ENCODE results near the gene FAM234A. TPM values are rescaled to one million over a fixed set of nuclear protein-coding genes. Genes with fewer than 3 reads are reported as not detected.

The FAM234A gene
- total RNA-seq, 2 experiments from 2014 or later = 26.9 to 31.5 TPM

DNA sequence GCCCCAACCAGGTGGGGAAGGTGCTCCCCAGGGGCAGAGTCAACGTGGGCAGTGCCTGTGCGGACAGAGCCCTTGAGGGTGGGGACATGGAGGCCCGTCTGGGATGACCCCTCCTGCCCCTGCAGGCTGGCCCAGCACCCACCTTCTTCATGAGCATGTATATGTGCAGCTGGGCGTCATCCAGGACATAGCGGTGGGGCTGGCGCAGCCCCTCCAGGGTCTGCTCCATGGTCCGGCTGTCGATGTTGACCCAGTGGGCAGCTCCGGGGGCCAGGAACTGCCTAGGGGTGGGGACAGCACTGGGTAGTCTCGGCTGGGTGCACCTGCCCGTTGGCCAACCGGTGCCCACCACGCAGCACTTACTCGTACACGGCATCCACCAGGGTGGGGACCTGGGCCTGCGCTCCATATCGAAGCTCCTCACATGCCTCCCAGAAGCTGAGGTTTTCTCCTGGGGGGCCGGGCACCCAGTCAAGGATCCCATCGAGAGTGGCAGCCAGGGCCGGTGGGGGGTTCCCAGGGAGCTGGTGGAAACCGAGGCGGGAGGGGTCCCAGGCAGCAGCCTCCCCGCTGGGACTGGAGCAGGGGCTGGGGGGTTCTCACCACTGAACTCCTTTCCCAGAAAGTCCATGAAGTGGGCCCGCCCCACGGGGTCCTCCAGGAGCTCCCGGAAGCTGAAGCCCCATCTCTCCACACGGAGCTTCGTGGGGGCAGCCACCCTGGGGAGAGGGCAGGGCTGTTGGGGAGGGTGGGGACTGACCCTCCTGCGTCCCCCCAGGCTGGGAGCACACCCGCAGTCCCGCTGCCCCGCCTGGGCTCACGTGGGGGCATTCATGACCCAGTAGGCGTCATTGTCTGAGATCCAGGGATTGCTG is 36.0 kb downstream of the FAM234A start:
- H3K9me3 Mint-ChIP-seq = peaks cover 3% of the 10 kb centered on the region
- peaks cover 6% of the 10 kb centered on the region for H3K4me1 Mint-ChIP-seq
- no peak overlapping the region for H3K27ac Mint-ChIP-seq
- POLR2A ChIA-PET = no interaction called here
- CTCF ChIA-PET = no interaction called here
- DNase-seq = no peak
- H3K36me3 Mint-ChIP-seq (ENCODE audit: low read depth) = no peaks in the 10 kb centered on the region
- H3K27me3 Mint-ChIP-seq = peaks cover 8% of the 10 kb centered on the region
- H3K4me3 Mint-ChIP-seq = no peak overlapping the region

DNA sequence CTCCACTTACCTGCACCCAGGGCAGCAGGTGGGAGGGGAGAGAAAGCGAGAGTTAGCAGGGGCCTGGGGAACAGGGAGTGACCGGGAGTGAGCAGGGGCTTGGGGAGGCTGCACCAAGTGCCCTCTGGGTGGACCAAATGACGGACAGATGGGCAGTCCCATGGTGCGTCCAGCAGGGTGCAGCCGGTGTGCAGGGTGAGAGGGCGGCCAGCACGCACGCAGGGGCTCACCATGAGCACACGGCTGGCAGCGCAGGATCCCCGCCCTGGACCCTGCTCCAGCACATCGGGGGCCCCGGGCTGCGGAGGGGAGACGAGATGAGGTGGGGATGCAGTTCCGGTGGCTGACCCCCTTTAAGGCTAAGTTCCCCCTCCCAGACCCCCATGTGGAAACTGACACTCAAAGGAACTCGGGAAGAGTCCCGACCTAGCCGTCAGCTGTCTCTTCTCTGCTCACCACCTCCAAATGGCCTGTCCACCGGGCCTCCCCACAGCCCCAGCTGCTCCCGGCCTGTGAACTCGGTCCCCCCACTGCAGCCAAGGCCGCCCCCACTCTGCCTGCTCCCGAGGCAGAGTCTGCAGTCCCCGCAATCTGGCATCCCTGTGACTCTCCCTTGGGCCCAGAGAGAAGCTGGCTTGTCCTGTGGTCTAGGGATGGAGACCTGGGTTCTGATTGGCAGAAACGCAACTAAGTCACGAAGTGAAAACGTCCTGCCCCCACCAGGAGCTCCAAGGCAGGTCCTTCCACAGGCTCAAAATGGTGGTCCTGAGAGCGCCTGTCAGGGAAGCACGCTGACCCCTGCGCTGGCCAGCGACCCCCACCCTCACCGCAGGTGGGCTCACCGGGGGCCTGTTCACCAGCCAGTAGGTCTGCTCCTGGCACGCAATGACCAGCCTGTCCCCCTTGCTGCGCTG is 38.3 kb downstream of the FAM234A start:
- no peak for DNase-seq
- H3K36me3 Mint-ChIP-seq (ENCODE audit: low read depth) = no peaks in the 10 kb centered on the region
- H3K4me1 Mint-ChIP-seq = peaks cover 4% of the 10 kb centered on the region
- H3K9me3 Mint-ChIP-seq = no peaks in the 10 kb centered on the region
- no peak overlapping the region for H3K27ac Mint-ChIP-seq
- ChIA-PET CTCF (no interaction called here), POLR2A (no interaction called here)
- H3K4me3 Mint-ChIP-seq = no peak overlapping the region
- H3K27me3 Mint-ChIP-seq = peaks cover 22% of the 10 kb centered on the region

- Mint-ChIP-seq H3K36me3 (ENCODE audit: low read depth) (no peaks in the 10 kb centered on the region), H3K9me3 (no peaks in the 10 kb centered on the region), H3K27ac (no peak overlapping the region), H3K4me3 (no peak overlapping the region), H3K4me1 (peaks cover 5% of the 10 kb centered on the region), H3K27me3 (peaks cover 25% of the 10 kb centered on the region)
- ChIA-PET POLR2A (no interaction called here), CTCF (no interaction called here)
- DNase-seq = no peak
These were observed 39.2 kb downstream of the FAM234A start for GRCh38 chr16:273547-274421.

DNA sequence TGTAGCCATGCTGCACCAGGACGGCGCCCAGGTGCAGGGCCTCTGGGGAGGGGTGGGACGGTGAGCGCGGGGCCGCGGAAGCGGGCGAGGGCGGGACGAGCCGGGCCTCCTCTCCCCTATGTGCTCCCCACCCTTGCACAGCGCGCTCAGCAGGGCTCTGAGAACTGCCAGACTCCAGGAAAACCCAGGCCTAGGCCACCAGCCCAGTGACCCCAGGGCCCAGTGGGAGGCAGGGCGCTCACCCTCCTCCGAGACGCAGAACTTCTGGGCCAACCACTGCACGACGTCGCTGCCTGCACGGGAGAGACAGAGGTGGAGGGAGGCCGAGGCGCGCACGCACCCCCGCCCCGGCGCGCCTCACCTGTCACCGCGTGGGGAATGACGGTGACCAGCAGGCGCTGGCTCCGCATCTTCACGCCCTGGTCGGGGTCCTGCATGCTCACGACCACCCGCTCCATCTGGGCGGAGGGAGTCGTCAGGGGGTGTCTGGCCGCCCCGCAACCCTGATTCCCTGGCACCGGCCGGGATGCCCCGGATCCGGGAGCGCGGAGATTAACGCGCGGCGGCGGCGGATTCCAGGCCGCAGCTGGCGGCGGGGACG is 40.5 kb downstream of the FAM234A start:
- POLR2A ChIA-PET = no interaction called here
- Mint-ChIP-seq H3K27ac (no peak overlapping the region), H3K4me3 (no peak overlapping the region), H3K9me3 (no peaks in the 10 kb centered on the region), H3K36me3 (ENCODE audit: low read depth) (no peaks in the 10 kb centered on the region), H3K4me1 (peaks cover 9% of the 10 kb centered on the region), H3K27me3 (peaks cover 29% of the 10 kb centered on the region)
- DNase-seq = no peak
- CTCF ChIA-PET = no interaction called here

GRCh38 chr16:275786-276232 is 41.2 kb downstream of the FAM234A start, which contains the start of gene RGS11:
Gene RGS11 (minus strand): TSS chr16:275944. CDS start chr16:275911, 33 bp downstream.
- Mint-ChIP-seq H3K27me3 (peaks cover 29% of the 10 kb centered on the region), H3K27ac (no peak within 1 kb of the TSS), H3K36me3 (ENCODE audit: low read depth) (no peaks in the 10 kb centered on the region), H3K4me1 (peaks cover 9% of the 10 kb centered on the region), H3K9me3 (no peaks in the 10 kb centered on the region), H3K4me3 (no peak within 1 kb of the TSS)
- POLR2A ChIA-PET = no interaction called here
- no peak for DNase-seq
- CTCF ChIA-PET = no interaction called here

- H3K36me3 Mint-ChIP-seq (ENCODE audit: low read depth) = no peaks in the 10 kb centered on the region
- H3K4me3 Mint-ChIP-seq = no peak overlapping the region
- H3K27me3 Mint-ChIP-seq = peaks cover 32% of the 10 kb centered on the region
- H3K27ac Mint-ChIP-seq = no peak overlapping the region
- H3K4me1 Mint-ChIP-seq = peaks cover 9% of the 10 kb centered on the region
- POLR2A ChIA-PET = no interaction called here
- H3K9me3 Mint-ChIP-seq = no peaks in the 10 kb centered on the region
- CTCF ChIA-PET = no interaction called here
- DNase-seq = no peak
These were observed 41.9 kb downstream of the FAM234A start for GRCh38 chr16:276426-277077.

- peak; percentile 46 for DNase-seq
- Mint-ChIP-seq H3K4me1 (peaks cover 9% of the 10 kb centered on the region), H3K4me3 (no peak overlapping the region), H3K9me3 (no peaks in the 10 kb centered on the region), H3K36me3 (ENCODE audit: low read depth) (no peaks in the 10 kb centered on the region), H3K27ac (no peak overlapping the region), H3K27me3 (peaks cover 28% of the 10 kb centered on the region)
- POLR2A ChIA-PET = interaction anchor here (0.7 to 1.4 kb wide), 2 partner anchors 44 to 70 kb away, joined by 3 to 4 read pairs; no protein-coding TSS in a partner anchor
- CTCF ChIA-PET = interaction anchor here (1.2 kb wide), 1 partner anchor 44 kb away, joined by 5 read pairs; no protein-coding TSS in a partner anchor
These were observed 44.3 kb downstream of the FAM234A start for GRCh38 chr16:278863-279366.

GRCh38 chr16:279531-279930 is 44.9 kb downstream of the FAM234A start:
- H3K27ac Mint-ChIP-seq = no peak overlapping the region
- no peaks in the 10 kb centered on the region for H3K9me3 Mint-ChIP-seq
- ChIA-PET CTCF (interaction anchor here (1.2 kb wide), 1 partner anchor 44 kb away, joined by 5 read pairs; no protein-coding TSS in a partner anchor), POLR2A (interaction anchor here (1.4 kb wide), 1 partner anchor 44 kb away, joined by 3 read pairs; no protein-coding TSS in a partner anchor)
- no peaks in the 10 kb centered on the region for H3K36me3 Mint-ChIP-seq (ENCODE audit: low read depth)
- no peak for DNase-seq
- peaks cover 28% of the 10 kb centered on the region for H3K27me3 Mint-ChIP-seq
- no peak overlapping the region for H3K4me3 Mint-ChIP-seq
- peaks cover 9% of the 10 kb centered on the region for H3K4me1 Mint-ChIP-seq

DNA sequence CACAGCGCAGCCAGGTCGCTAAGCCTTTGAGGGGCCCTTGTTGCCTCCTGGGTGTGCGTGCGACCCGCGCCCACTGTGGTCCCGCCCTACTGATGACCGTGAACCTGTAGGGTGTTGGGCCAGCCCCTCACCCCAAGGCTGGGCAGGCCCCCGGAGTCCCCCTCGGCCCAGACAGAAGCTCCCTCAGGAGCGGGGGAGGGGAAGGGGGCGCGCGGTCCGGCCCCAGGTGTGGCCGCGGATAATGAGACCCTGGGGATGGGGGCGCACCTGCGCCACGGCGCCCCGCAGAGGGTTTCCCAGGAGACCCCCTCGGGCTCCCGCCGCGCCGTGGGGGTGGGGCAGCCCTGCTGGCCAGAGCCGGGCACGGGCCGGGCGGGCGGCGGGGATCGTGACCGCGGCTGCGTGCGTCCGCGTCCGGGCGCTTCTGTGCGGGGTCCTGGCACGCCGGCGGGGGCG is 45.4 kb downstream of the FAM234A start:
- CTCF ChIA-PET = no interaction called here
- no peak for DNase-seq
- POLR2A ChIA-PET = no interaction called here
- Mint-ChIP-seq H3K9me3 (no peaks in the 10 kb centered on the region), H3K27me3 (peaks cover 28% of the 10 kb centered on the region), H3K4me3 (no peak overlapping the region), H3K4me1 (peaks cover 8% of the 10 kb centered on the region), H3K36me3 (ENCODE audit: low read depth) (no peaks in the 10 kb centered on the region), H3K27ac (no peak overlapping the region)

- Mint-ChIP-seq H3K4me3 (no peak within 1 kb of the TSS), H3K4me1 (peaks cover 5% of the 10 kb centered on the region), H3K9me3 (no peaks in the 10 kb centered on the region), H3K27ac (no peak within 1 kb of the TSS), H3K27me3 (peaks cover 24% of the 10 kb centered on the region), H3K36me3 (ENCODE audit: low read depth) (no peaks in the 10 kb centered on the region)
- no peak for DNase-seq
- ChIA-PET POLR2A (no interaction called here), CTCF (no interaction called here)
These were observed 45.9 kb downstream of the FAM234A start, which contains the start of gene ARHGDIG for GRCh38 chr16:280552-280951. Gene ARHGDIG (plus strand): TSS chr16:280591. CDS start chr16:280681, 90 bp downstream.

DNA sequence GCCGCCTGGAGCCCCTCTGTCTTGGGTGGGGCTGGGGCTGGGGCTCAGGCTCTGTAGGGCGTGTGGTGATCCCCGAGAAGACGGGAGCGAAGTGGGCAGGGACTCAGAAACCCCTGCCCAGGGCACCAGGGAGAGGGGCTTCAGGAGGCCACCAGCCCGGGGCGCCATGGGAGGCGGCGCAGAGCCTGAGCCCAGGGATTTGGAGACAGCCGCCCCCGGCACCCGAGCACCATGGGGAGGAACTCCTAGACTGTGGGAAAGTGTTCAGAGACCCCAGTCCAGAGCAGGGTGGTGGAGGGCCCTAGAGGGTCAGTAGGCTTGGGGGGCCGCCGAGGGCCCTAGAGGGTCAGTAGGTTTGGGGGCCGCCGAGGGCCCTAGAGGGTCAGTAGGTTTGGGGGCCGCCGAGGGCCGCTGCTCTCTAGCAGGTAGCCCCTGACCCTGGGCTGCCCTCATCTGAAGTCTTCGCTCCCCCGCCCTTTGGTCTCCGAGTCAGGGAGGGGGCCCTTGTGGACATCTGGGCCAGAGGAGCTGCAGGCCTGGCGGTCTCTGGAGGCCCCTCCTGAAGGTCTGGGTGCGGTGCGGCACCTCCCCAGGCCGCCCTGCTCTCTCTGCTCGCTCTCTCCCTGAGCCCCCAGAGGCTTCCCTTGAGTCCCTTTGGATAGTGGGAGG is 46.5 kb downstream of the FAM234A start:
- Mint-ChIP-seq H3K27ac (no peak overlapping the region), H3K36me3 (ENCODE audit: low read depth) (no peaks in the 10 kb centered on the region), H3K9me3 (no peaks in the 10 kb centered on the region), H3K4me1 (peaks cover 5% of the 10 kb centered on the region), H3K4me3 (no peak overlapping the region), H3K27me3 (peaks cover 24% of the 10 kb centered on the region)
- no peak for DNase-seq
- ChIA-PET CTCF (no interaction called here), POLR2A (no interaction called here)
